NCI-H2107 (cell line): ENCODE measurements around the gene NPIPA7.
"Not testable (repeated sequence)": the region's sequence is repeated elsewhere in the genome, so short reads cannot be mapped to it uniquely, and the experiment has no call there.

Experiments used
- DNase-seq: peaks from one replicate; lab custom pipeline; 2025; lab: John Stamatoyannopoulos, UW

NPIPA7 gene

DNA sequence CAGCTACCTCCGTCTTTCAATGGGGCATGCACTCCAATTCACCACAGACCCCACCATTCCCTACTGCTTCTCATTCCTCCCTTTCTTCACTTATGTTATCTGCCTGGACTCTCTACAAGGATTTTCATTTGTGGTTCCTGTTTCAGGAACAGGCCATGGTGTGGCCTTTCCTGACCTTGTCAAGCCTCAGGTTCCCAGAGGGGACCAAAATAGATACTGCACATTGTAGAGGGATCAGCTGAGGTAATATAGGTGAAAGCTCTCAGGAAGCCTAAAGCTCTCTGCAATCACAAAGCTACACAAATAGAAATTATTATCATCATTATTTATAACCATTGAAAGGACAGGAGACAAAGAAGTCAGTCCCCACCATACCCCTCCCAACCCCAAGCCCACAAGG, 41.6 kb downstream of the NPIPA7 start:
- not testable (repeated sequence) for DNase-seq

- DNase-seq = not testable (repeated sequence)
Measured at GRCh38 chr16:16425146-16425545, 46.2 kb downstream of the NPIPA7 start.

- not testable (repeated sequence) for DNase-seq
Measured at GRCh38 chr16:16431135-16431534, 52.2 kb downstream of the NPIPA7 start.

DNA sequence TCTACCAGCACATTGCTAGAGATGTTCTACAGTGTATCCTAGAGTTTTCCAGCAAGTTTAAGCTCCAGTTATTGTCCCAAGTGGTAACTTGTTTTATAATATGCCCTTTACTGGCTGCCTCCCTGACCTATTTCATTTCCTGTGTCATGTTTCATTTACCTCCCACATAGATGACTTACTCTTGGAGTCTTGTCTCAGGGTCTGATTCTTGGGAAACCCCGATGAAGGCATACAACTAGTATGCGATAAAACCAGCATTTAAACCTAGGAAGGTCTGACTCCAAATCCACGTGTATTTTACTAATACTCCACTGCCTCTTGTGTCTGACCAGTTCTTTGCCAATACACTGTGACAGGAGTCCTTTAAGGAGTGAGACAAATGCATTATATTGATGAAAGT, 55.8 kb downstream of the NPIPA7 start:
- not testable (repeated sequence) for DNase-seq

GRCh38 chr16:16441401-16441800, 62.5 kb downstream of the NPIPA7 start:
- DNase-seq = not testable (repeated sequence)
